H1 (cell line): ENCODE measurements around the gene TCERG1. TPM values are rescaled to one million over a fixed set of nuclear protein-coding genes. Genes with fewer than 3 reads are reported as not detected.

Experiments used
- JUN ChIP-seq: IDR thresholded peaks from 2 replicates; pipeline ENCODE4 v1.6.1; 2011; ENCODE audit warnings: low read depth, mild to moderate bottlenecking, improper control_type of control experiment, low read length
- RBBP5 ChIP-seq: IDR thresholded peaks from 2 replicates; pipeline ENCODE4 v1.7.1; 2012; ENCODE audit warnings: low read depth, mild to moderate bottlenecking, inconsistent platforms, low read length, moderate library complexity, borderline replicate concordance
- SP1 ChIP-seq: IDR thresholded peaks from 2 replicates; pipeline ENCODE4 v1.6.1; 2011; ENCODE audit warnings: low read depth, low read length
- SUZ12 ChIP-seq: fragments of 200-600 bp; sonication (generic); IDR thresholded peaks from 2 replicates; pipeline ENCODE4 v1.6.1; 2012; ENCODE audit warnings: mild to moderate bottlenecking, inconsistent platforms, low read length, moderate library complexity, mixed read lengths
- polyA plus RNA-seq, 7 experiments: library from polyadenylated mRNA; depleted of rRNA in 3 of 7; stranded (reverse) in 5 of 7; unstranded in 2 of 7; fragments of >200 nt in 5 of 7; fragments of 200-250 nt in 2 of 7; gene quantifications; 1 replicate in 5 of 7; 2 replicates in 1 of 7; 4 replicates in 1 of 7; pipeline versions ENCODE4 v1.2.1 to v1.2.3, GENCODE V29; 2011 to 2013; ENCODE audit warnings: missing spikeins in 2 of 7, mixed read lengths in 2 of 7
- total RNA-seq: library from RNA; stranded (reverse); fragmentation: NEBNext Ultra II Directional; extraction: Animal tissue kit (Norgen Biotek cat#: 25700); gene quantifications from 2 replicates; pipeline ENCODE4 v1.2.1, GENCODE V29; 2021

The TCERG1 gene
- total and polyA plus RNA-seq, 2 of the 8 experiments (the other 6 are each of a cell fraction or from before 2014, with no cell fraction given): 105 to 122 TPM

GRCh38 chr5:146441896-146442295 is 5.2 kb upstream of the TCERG1 start (continued):
- TF ChIP-seq SUZ12: no peak
- TF ChIP-seq RBBP5: no peak
- no peak for TF ChIP-seq JUN
- no peak for TF ChIP-seq SP1
